Lower leg skin (tissue), 4 donors: ENCODE results near the gene FOXJ3. TPM values are rescaled to one million over a fixed set of nuclear protein-coding genes. Genes with fewer than 3 reads are reported as not detected.

Experiments
- DNase-seq, 2 donors: peaks; one replicate each; pipeline ENCODE4 v3.0.0-alpha.2; 2019; ENCODE audit warnings: low spot score in 2 of 2
- H3K4me3 ChIP-seq: fragments of 200-600 bp; sonication (generic); 2 replicates; pipeline ENCODE4 v1.5.1; 2017; ENCODE audit warnings: mild to moderate bottlenecking, low read depth; ENCODE audit not compliant: poor library complexity, severe bottlenecking
- POLR2A ChIP-seq, 2 donors: fragments of 450-650 bp; IDR thresholded peaks; one replicate each; pipeline ENCODE4 v1.6.1; 2016 to 2017; ENCODE audit warnings: antibody characterized with exemption in 2 of 2, mild to moderate bottlenecking in 1 of 2, moderate library complexity in 1 of 2
- WGBS, 2 donors: methylation state at CpG; one replicate each; pipeline ENCODE4 v1.1.5; 2018; 5-methylcytosine and 5-hydroxymethylcytosine counted together
- intact Hi-C: fragments of 100-400 bp; cut with DNase I; formaldehyde crosslinking; loops from one replicate; pipeline ENCODE4 v1.15.0; 2023; ENCODE audit warnings: low total_unique reads
- total RNA-seq, 4 donors: library from RNA; depleted of rRNA; stranded (reverse); fragments of >200 nt; gene quantifications; one replicate each; pipeline ENCODE4 v1.1.0, GENCODE V29; 2016
- TF ChIP-seq, protein P1 (sequence below), 3 donors: fragments of 450-650 bp; IDR thresholded peaks; one replicate each; pipeline ENCODE4 v1.5.1; 2016; ENCODE audit warnings: antibody characterized with exemption in 3 of 3, mild to moderate bottlenecking in 3 of 3, moderate library complexity in 2 of 3

The FOXJ3 gene
- total RNA-seq, 4 donors from 2014 or later = 29.8 to 39.6 (median 35.9) TPM

DNA sequence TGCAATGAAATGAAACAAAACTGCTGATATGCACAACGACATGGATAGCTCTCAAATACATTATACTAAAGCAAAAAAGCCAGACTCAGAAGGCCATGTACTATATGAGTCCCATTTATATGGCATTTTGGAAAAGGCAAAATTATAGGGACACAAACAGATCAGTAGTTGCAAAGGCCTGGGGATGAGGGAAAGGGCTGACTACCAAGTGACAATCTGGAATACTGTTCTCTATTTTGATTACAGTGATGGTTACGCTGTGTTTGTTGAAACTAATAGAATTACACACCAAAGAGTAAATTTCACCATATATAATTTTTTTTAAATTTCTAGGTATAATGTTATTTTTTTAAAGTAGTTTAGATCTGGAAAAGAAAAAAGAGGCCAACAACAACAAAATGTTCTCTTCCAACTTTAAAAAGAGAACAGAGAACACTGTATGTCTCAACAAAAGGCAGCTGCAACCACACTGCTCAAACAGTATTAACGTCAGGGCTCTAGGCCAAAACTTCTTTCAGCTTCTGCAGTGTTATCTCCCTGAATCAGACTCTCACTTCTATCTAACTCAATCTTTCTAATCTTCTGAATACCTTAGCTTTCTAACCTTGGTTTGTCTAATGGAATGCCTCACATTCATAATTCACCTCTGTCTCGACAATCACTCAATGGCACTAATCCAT is 75.8 kb downstream of the FOXJ3 start:
- peak in 1 of 2 donors; percentile 23 for DNase-seq
- 47 to 55% methylated on average over 4 of the region's 4 CpGs for WGBS, 2 donors
- H3K4me3 ChIP-seq = no peak overlapping the region
- no peak for TF ChIP-seq POLR2A (IDR thresholded peaks at IDR 0.05)
- TF ChIP-seq, protein P1, sequence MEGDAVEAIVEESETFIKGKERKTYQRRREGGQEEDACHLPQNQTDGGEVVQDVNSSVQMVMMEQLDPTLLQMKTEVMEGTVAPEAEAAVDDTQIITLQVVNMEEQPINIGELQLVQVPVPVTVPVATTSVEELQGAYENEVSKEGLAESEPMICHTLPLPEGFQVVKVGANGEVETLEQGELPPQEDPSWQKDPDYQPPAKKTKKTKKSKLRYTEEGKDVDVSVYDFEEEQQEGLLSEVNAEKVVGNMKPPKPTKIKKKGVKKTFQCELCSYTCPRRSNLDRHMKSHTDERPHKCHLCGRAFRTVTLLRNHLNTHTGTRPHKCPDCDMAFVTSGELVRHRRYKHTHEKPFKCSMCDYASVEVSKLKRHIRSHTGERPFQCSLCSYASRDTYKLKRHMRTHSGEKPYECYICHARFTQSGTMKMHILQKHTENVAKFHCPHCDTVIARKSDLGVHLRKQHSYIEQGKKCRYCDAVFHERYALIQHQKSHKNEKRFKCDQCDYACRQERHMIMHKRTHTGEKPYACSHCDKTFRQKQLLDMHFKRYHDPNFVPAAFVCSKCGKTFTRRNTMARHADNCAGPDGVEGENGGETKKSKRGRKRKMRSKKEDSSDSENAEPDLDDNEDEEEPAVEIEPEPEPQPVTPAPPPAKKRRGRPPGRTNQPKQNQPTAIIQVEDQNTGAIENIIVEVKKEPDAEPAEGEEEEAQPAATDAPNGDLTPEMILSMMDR (IDR thresholded peaks at IDR 0.05) = no peak
- intact Hi-C loops = no loop called here

DNA sequence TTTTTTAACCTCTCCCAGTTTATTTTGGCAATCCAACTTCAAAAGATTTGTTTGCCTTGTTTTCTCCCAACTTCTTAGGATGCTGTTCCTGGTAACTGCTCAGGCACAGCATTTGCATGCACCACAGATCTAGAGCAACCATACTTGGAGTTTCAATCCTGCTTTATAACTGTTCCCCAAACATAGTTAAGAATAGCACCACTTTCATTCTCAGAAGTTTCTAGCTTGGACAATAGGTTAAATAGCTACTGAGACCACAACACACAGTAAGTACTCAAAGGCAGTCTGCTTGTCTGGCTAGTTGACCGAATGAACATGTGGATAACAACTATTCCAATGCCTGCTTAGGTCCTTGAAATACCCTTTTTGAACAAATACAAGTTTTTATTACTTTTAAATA is 76.8 kb downstream of the FOXJ3 start:
- TF ChIP-seq, protein P1 (IDR thresholded peaks at IDR 0.05) = no peak
- no peak for TF ChIP-seq POLR2A (IDR thresholded peaks at IDR 0.05)
- intact Hi-C loops = no loop called here
- WGBS, 2 donors = 92 to 93% methylated on average over 1 of the region's 1 CpG
- no peak for DNase-seq
- H3K4me3 ChIP-seq = no peak overlapping the region

DNA sequence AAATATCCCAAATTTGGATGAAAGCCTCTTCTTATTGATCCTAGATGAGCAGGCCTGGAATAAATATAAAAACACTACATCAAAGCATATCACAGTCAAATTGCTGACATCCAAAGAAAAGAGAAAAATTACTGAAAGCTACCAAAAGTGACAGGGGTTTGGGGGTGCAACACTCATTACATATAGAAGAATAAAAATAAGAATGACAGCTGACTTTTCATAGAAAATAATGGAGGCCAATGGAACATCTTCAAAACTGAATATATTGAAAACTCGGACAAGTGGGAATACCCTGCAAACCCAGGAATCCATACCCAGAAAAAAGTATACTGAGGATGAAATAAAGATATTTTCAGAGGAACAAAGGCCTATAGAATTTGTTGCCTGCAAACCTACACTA is 84.0 kb downstream of the FOXJ3 start:
- no peak overlapping the region for H3K4me3 ChIP-seq
- DNase-seq = no peak
- WGBS, 2 donors = 96 to 100% methylated on average over 1 of the region's 1 CpG
- intact Hi-C loops = no loop called here
- no peak for TF ChIP-seq POLR2A (IDR thresholded peaks at IDR 0.05)
- TF ChIP-seq, protein P1 (IDR thresholded peaks at IDR 0.05) = no peak

DNA sequence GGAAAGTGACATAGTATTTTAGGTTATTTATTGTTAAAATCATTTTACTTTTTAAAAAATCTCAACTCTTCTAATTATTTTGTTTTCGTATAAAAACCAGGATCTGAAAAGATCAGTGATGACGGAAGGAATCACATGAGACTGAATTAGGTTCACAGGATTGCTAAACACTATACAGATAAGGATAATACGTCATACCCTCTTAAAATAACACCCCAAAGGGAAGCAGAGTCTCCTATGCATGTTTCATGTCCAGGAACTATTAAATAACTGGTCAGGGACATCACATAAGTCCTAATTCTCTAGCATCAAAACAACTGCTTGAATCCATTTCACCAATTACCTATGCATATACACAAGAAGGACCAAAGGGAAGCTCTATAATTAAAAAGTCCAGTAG is 84.9 kb downstream of the FOXJ3 start:
- no peak for TF ChIP-seq POLR2A (IDR thresholded peaks at IDR 0.05)
- TF ChIP-seq, protein P1 (IDR thresholded peaks at IDR 0.05) = no peak
- no peak overlapping the region for H3K4me3 ChIP-seq
- 64 to 66% methylated on average over 3 of the region's 3 CpGs for WGBS, 2 donors
- DNase-seq = no peak
- intact Hi-C loops = no loop called here

DNA sequence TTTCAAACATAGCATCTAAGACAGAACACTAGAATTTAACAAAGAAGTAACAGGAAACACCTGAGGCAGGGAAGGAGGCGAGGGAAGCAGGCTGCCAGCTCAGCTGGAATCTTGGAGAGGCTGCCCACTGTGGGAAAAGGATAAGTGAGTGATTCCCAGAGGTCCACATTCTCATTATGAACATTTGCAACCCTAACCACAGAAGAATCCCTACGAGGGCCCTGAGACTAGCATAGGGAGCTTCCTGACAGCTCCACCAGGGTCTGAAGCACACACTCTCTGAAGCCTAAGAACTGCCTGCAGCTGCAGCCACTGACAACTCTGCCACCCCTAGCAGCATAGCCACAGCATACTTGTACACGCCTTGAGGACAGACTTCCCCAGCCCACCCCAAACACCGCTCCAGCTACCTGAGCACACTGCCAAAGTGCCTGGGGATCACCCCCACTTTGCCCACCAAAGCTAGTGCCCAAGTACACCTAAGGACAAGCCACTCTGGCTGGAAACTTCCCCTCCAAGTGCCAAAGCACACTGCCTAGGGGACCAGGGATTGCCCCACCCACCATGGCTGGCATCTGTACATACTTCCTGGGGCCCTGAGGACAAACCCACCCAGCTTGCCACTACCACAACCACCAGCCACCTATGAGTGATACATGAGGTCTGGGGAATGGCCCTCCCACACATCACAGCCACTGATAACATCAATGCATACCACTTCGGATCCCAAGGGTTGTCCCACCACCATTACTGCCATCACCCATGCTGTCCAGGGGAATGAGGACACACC is 93.9 kb downstream of the FOXJ3 start:
- WGBS, 2 donors = 68 to 70% methylated on average over 5 of the region's 5 CpGs
- intact Hi-C loops = no loop called here
- DNase-seq = no peak
- no peak overlapping the region for H3K4me3 ChIP-seq
- TF ChIP-seq, protein P1 (IDR thresholded peaks at IDR 0.05) = no peak
- TF ChIP-seq POLR2A (IDR thresholded peaks at IDR 0.05) = no peak
